ENCODE measurements around the gene IQSEC3. TPM values are rescaled to one million over a fixed set of nuclear protein-coding genes. Genes with fewer than 3 reads are reported as not detected.
A peak's percentile ranks its signal among the peaks of the same experiment; 100 is the strongest.

Gene IQSEC3
- total RNA-seq, 1 donor from 2014 or later = 8.8 TPM

DNA sequence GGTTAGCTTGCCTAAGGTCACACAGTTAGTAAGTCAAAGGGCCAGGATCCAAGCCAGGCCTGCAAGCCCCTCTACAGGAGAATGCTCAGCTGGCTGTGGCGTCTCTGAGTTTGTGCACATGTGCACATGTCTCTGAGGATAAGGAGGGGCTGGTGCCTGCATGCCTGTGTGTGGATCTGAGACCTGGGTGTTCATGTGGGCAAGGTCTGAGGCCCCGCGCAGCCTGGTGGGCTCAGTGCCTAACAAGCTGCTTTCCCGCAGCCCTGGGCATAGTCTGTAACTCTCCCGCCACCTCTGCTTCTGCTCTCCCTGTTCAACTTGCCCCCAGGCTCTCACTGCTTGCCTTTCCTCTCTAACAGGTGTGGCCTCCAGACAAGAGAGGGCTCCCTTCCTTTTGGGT lies 151.7 kb downstream of the IQSEC3 start:
- Mint-ChIP-seq H3K27me3 (ENCODE audit: low read depth) (peaks cover 31% of the 10 kb centered on the region), H3K4me1 (peaks cover 16% of the 10 kb centered on the region), H3K4me3 (no peak overlapping the region), H3K27ac (no peak overlapping the region), H3K36me3 (no peaks in the 10 kb centered on the region), H3K9me3 (no peaks in the 10 kb centered on the region)
- TF ChIP-seq, protein P1, sequence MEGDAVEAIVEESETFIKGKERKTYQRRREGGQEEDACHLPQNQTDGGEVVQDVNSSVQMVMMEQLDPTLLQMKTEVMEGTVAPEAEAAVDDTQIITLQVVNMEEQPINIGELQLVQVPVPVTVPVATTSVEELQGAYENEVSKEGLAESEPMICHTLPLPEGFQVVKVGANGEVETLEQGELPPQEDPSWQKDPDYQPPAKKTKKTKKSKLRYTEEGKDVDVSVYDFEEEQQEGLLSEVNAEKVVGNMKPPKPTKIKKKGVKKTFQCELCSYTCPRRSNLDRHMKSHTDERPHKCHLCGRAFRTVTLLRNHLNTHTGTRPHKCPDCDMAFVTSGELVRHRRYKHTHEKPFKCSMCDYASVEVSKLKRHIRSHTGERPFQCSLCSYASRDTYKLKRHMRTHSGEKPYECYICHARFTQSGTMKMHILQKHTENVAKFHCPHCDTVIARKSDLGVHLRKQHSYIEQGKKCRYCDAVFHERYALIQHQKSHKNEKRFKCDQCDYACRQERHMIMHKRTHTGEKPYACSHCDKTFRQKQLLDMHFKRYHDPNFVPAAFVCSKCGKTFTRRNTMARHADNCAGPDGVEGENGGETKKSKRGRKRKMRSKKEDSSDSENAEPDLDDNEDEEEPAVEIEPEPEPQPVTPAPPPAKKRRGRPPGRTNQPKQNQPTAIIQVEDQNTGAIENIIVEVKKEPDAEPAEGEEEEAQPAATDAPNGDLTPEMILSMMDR (IDR thresholded peaks at IDR 0.05; ENCODE audit: unreplicated experiment) = no peak
- DNase-seq (ENCODE audit: low spot score in 2 of 2, unreplicated experiment in 2 of 2) = no peak

DNA sequence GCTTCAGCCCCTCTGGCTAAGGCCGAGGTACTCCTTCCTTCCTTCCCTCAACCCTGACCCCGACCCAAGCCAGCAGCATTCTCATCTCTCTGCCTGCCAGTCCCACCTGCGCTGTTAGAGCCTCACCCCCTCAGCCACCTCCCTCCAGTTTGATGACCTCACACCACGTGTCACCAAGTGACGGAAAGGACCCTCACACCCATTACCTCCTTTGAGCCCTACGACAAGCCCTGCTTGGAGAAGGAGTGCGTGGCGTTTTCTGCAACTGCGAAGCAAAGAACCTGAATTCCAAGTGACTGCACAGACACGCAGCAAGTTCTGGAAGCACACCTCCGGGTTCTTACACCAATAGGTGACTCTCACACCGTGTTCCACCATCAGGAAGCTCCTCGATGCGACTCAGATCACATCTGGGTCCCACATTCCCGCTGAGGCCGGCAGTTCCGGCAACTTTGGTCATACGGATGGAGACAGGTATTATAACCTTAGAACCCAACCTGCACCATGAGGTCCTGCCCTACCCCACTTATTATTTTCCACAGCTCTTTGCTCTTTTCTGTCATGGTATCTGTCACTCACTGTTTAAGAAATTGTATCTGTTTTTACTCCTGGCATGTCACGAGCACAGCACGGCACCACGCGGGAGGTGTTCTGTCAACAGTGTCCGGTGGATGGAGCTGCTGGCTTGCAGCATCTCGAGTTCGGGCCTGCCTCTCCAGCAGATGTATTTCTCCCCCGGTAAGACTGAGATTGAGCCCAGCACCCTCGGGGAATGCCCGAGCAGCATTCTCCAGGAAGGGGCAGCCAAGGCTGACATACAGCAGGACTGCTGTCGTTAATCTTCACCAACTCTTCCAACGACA lies 152.4 kb downstream of the IQSEC3 start:
- Mint-ChIP-seq H3K36me3 (no peaks in the 10 kb centered on the region), H3K27ac (no peak overlapping the region), H3K9me3 (no peaks in the 10 kb centered on the region), H3K27me3 (ENCODE audit: low read depth) (peaks cover 24% of the 10 kb centered on the region), H3K4me1 (peaks cover 10% of the 10 kb centered on the region), H3K4me3 (no peak overlapping the region)
- DNase-seq (ENCODE audit: low spot score in 2 of 2, unreplicated experiment in 2 of 2) = no peak
- TF ChIP-seq, protein P1 (IDR thresholded peaks at IDR 0.05; ENCODE audit: unreplicated experiment) = no peak

DNA sequence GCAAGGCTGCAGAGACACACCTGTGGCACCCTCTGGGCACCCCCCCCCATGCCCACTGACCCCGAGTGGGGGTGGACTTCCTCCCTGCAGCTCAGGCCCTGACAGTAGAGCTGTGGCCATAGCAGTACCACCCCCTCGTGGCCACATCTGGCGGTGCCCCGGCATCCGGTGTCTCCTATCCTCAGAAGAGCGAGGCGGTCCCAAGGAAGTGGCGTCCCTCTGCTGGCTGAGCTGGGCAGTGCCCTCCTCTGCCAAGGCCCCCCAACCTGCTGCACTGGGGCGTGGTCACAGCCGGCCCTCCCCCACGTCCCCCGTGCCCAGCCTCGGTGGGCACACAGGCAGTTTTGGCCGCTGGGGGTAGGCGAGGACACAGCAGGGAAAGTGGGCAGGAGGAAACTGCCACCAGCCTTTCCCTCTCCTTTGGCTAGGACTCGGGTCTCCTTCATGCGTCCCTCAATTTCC lies 153.4 kb downstream of the IQSEC3 start:
- no peaks in the 10 kb centered on the region for H3K9me3 Mint-ChIP-seq
- H3K27me3 Mint-ChIP-seq (ENCODE audit: low read depth) = peaks cover 17% of the 10 kb centered on the region
- H3K4me3 Mint-ChIP-seq = no peak overlapping the region
- TF ChIP-seq, protein P1 (IDR thresholded peaks at IDR 0.05; ENCODE audit: unreplicated experiment) = peak; percentile 75
- H3K36me3 Mint-ChIP-seq = no peaks in the 10 kb centered on the region
- H3K4me1 Mint-ChIP-seq = peaks cover 10% of the 10 kb centered on the region
- peak in 1 of 2 experiments; percentile 75 for DNase-seq (ENCODE audit: low spot score in 2 of 2, unreplicated experiment in 2 of 2)
- no peak overlapping the region for H3K27ac Mint-ChIP-seq

DNA sequence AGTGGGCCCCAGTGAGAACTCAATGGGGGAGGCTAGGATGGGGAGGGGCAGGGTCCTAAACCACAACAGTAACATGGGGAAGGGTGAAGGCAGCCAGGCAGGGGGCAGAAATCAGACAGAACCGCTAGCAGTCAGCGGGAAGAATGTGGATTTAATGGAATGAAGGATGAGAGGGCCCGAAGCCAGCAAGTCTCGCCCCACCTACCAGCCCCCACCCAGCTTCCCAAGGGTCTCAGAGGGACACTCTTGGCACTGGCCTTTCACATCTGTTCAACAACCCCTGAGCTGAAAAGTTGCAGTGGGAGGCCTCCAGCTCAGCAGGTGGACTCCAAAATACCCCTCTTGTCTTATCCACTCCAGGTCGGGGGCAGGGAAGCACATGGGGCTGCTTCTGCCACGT lies 153.9 kb downstream of the IQSEC3 start:
- Mint-ChIP-seq H3K4me3 (no peak overlapping the region), H3K9me3 (no peaks in the 10 kb centered on the region), H3K27me3 (ENCODE audit: low read depth) (peaks cover 11% of the 10 kb centered on the region), H3K36me3 (no peaks in the 10 kb centered on the region), H3K4me1 (peaks cover 10% of the 10 kb centered on the region), H3K27ac (no peak overlapping the region)
- no peak for DNase-seq (ENCODE audit: low spot score in 2 of 2, unreplicated experiment in 2 of 2)
- TF ChIP-seq, protein P1 (IDR thresholded peaks at IDR 0.05; ENCODE audit: unreplicated experiment) = no peak

DNA sequence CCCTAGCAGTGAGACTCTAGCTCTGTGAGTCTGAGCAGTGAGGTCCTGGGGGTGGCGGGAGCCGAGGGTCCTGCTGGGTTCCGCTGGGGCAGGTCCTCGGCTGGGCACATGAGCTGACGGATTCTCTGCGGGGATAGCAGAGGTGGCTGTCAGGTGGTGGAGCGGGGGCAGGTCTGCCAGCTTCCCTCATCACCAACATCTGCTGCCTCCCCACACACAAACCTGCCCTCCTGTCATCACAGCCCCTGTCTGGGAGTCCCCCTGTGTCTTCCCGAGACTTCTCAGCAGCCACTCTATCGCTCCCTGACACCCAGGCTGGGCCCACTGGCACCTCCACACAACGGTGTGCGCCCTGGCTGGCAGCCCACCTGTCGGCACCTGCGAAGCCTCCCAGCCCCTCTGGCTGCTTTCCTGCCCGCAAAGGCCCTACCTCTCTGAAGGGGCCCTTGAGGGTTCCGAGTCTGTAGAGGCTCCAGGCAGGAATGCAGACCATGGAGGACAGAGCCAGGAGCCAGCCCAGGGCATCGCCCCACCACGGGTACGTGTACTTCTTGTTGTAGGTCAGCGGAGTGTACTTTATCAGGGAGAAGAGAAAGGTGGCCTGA lies 154.5 kb downstream of the IQSEC3 start:
- DNase-seq (ENCODE audit: low spot score in 2 of 2, unreplicated experiment in 2 of 2) = no peak
- no peak overlapping the region for H3K4me3 Mint-ChIP-seq
- no peaks in the 10 kb centered on the region for H3K36me3 Mint-ChIP-seq
- H3K4me1 Mint-ChIP-seq = peaks cover 10% of the 10 kb centered on the region
- TF ChIP-seq, protein P1 (IDR thresholded peaks at IDR 0.05; ENCODE audit: unreplicated experiment) = no peak
- H3K27me3 Mint-ChIP-seq (ENCODE audit: low read depth) = peaks cover 8% of the 10 kb centered on the region
- H3K9me3 Mint-ChIP-seq = no peaks in the 10 kb centered on the region
- H3K27ac Mint-ChIP-seq = no peak overlapping the region
